ENCODE results near the gene OAS3. TPM values are rescaled to one million over a fixed set of nuclear protein-coding genes. Genes with fewer than 3 reads are reported as not detected.
"Not testable (repeated sequence)": the region's sequence is repeated elsewhere in the genome, so short reads cannot be mapped to it uniquely, and the experiment has no call there.

OAS3 gene
- total and polyA plus RNA-seq, 4 donors = 7.2 to 12.1 (median 7.5) TPM

- H3K4me3 ChIP-seq (ENCODE audit: low read depth, low read length) = no peak overlapping the region
- peaks cover 3% of the 10 kb centered on the region for H3K9me3 ChIP-seq (ENCODE audit: control insufficient read depth, insufficient read depth, low read length)
- H3K27ac ChIP-seq (ENCODE audit: low read depth, low read length) = no peak overlapping the region
- no peaks in the 10 kb centered on the region for H3K27me3 ChIP-seq (ENCODE audit: control insufficient read depth, insufficient read depth, low read length)
- no CpG with 5 or more reads among the region's 1 CpG for WGBS (ENCODE audit: insufficient coverage)
- H3K36me3 ChIP-seq (ENCODE audit: control insufficient read depth, insufficient read depth, low read length) = peaks cover 3% of the 10 kb centered on the region
- no peaks in the 10 kb centered on the region for H3K4me1 ChIP-seq (ENCODE audit: control insufficient read depth, insufficient read depth, low read length)
- no peak for DNase-seq (ENCODE audit: low read depth in 4 of 6, low spot score in 6 of 6)
These were observed 9.0 kb downstream of the OAS3 start for GRCh38 chr12:112947314-112947713.

GRCh38 chr12:112947761-112948160 lies 9.5 kb downstream of the OAS3 start:
- no peak overlapping the region for H3K4me3 ChIP-seq (ENCODE audit: low read depth, low read length)
- peaks cover 3% of the 10 kb centered on the region for H3K36me3 ChIP-seq (ENCODE audit: control insufficient read depth, insufficient read depth, low read length)
- no peak overlapping the region for H3K27ac ChIP-seq (ENCODE audit: low read depth, low read length)
- H3K27me3 ChIP-seq (ENCODE audit: control insufficient read depth, insufficient read depth, low read length) = no peaks in the 10 kb centered on the region
- H3K9me3 ChIP-seq (ENCODE audit: control insufficient read depth, insufficient read depth, low read length) = peaks cover 3% of the 10 kb centered on the region
- H3K4me1 ChIP-seq (ENCODE audit: control insufficient read depth, insufficient read depth, low read length) = no peaks in the 10 kb centered on the region
- DNase-seq (ENCODE audit: low read depth in 4 of 6, low spot score in 6 of 6) = no peak
- WGBS (ENCODE audit: insufficient coverage) = 100% methylated on average over 5 of the region's 5 CpGs

GRCh38 chr12:112948806-112949205 lies 10.5 kb downstream of the OAS3 start:
- WGBS (ENCODE audit: insufficient coverage) = 92% methylated on average over 7 of the region's 7 CpGs
- Histone ChIP-seq H3K36me3 (ENCODE audit: control insufficient read depth, insufficient read depth, low read length) (peaks cover 3% of the 10 kb centered on the region), H3K9me3 (ENCODE audit: control insufficient read depth, insufficient read depth, low read length) (peaks cover 3% of the 10 kb centered on the region), H3K27ac (ENCODE audit: low read depth, low read length) (no peak overlapping the region), H3K4me1 (ENCODE audit: control insufficient read depth, insufficient read depth, low read length) (no peaks in the 10 kb centered on the region), H3K4me3 (ENCODE audit: low read depth, low read length) (no peak overlapping the region), H3K27me3 (ENCODE audit: control insufficient read depth, insufficient read depth, low read length) (no peaks in the 10 kb centered on the region)
- no peak for DNase-seq (ENCODE audit: low read depth in 4 of 6, low spot score in 6 of 6)

GRCh38 chr12:112950701-112951100 lies 12.4 kb downstream of the OAS3 start:
- DNase-seq (ENCODE audit: low read depth in 4 of 6, low spot score in 6 of 6) = no peak
- 75% methylated on average over 8 of the region's 11 CpGs for WGBS (ENCODE audit: insufficient coverage)
- Histone ChIP-seq H3K9me3 (ENCODE audit: control insufficient read depth, insufficient read depth, low read length) (peaks cover 2% of the 10 kb centered on the region), H3K4me3 (ENCODE audit: low read depth, low read length) (no peak overlapping the region), H3K27ac (ENCODE audit: low read depth, low read length) (no peak overlapping the region), H3K27me3 (ENCODE audit: control insufficient read depth, insufficient read depth, low read length) (no peaks in the 10 kb centered on the region), H3K36me3 (ENCODE audit: control insufficient read depth, insufficient read depth, low read length) (no peaks in the 10 kb centered on the region), H3K4me1 (ENCODE audit: control insufficient read depth, insufficient read depth, low read length) (no peaks in the 10 kb centered on the region)

- not testable (repeated sequence) for DNase-seq (ENCODE audit: low read depth in 4 of 6, low spot score in 6 of 6); H3K4me3 ChIP-seq (ENCODE audit: low read depth, low read length); H3K9me3 ChIP-seq (ENCODE audit: control insufficient read depth, insufficient read depth, low read length); H3K27me3 ChIP-seq (ENCODE audit: control insufficient read depth, insufficient read depth, low read length); H3K36me3 ChIP-seq (ENCODE audit: control insufficient read depth, insufficient read depth, low read length); H3K27ac ChIP-seq (ENCODE audit: low read depth, low read length); H3K4me1 ChIP-seq (ENCODE audit: control insufficient read depth, insufficient read depth, low read length)
- 100% methylated on average over 1 of the region's 4 CpGs for WGBS (ENCODE audit: insufficient coverage)
These were observed 18.9 kb downstream of the OAS3 start for GRCh38 chr12:112957125-112957524.

GRCh38 chr12:112961074-112961473 lies 22.8 kb downstream of the OAS3 start:
- WGBS (ENCODE audit: insufficient coverage) = 81% methylated on average over 7 of the region's 7 CpGs
- DNase-seq (ENCODE audit: low read depth in 4 of 6, low spot score in 6 of 6) = no peak
- peaks cover 4% of the 10 kb centered on the region for H3K36me3 ChIP-seq (ENCODE audit: control insufficient read depth, insufficient read depth, low read length)
- no peaks in the 10 kb centered on the region for H3K27me3 ChIP-seq (ENCODE audit: control insufficient read depth, insufficient read depth, low read length)
- peaks cover 7% of the 10 kb centered on the region for H3K4me1 ChIP-seq (ENCODE audit: control insufficient read depth, insufficient read depth, low read length)
- no peaks in the 10 kb centered on the region for H3K9me3 ChIP-seq (ENCODE audit: control insufficient read depth, insufficient read depth, low read length)
- H3K27ac ChIP-seq (ENCODE audit: low read depth, low read length) = no peak overlapping the region
- no peak overlapping the region for H3K4me3 ChIP-seq (ENCODE audit: low read depth, low read length)

- Histone ChIP-seq H3K27me3 (ENCODE audit: control insufficient read depth, insufficient read depth, low read length) (no peaks in the 10 kb centered on the region), H3K4me3 (ENCODE audit: low read depth, low read length) (no peak overlapping the region), H3K27ac (ENCODE audit: low read depth, low read length) (no peak overlapping the region), H3K4me1 (ENCODE audit: control insufficient read depth, insufficient read depth, low read length) (peaks cover 7% of the 10 kb centered on the region), H3K36me3 (ENCODE audit: control insufficient read depth, insufficient read depth, low read length) (peaks cover 4% of the 10 kb centered on the region), H3K9me3 (ENCODE audit: control insufficient read depth, insufficient read depth, low read length) (no peaks in the 10 kb centered on the region)
- DNase-seq (ENCODE audit: low read depth in 4 of 6, low spot score in 6 of 6) = no peak
- 98% methylated on average over 4 of the region's 4 CpGs for WGBS (ENCODE audit: insufficient coverage)
These were observed 23.3 kb downstream of the OAS3 start for GRCh38 chr12:112961536-112961935.

GRCh38 chr12:112962561-112962960 lies 24.3 kb downstream of the OAS3 start:
- WGBS (ENCODE audit: insufficient coverage) = 99% methylated on average over 5 of the region's 7 CpGs
- DNase-seq (ENCODE audit: low read depth in 4 of 6, low spot score in 6 of 6) = no peak
- no peaks in the 10 kb centered on the region for H3K9me3 ChIP-seq (ENCODE audit: control insufficient read depth, insufficient read depth, low read length)
- H3K4me1 ChIP-seq (ENCODE audit: control insufficient read depth, insufficient read depth, low read length) = peaks cover 7% of the 10 kb centered on the region
- H3K36me3 ChIP-seq (ENCODE audit: control insufficient read depth, insufficient read depth, low read length) = peaks cover 4% of the 10 kb centered on the region
- H3K27me3 ChIP-seq (ENCODE audit: control insufficient read depth, insufficient read depth, low read length) = no peaks in the 10 kb centered on the region
- no peak overlapping the region for H3K4me3 ChIP-seq (ENCODE audit: low read depth, low read length)
- H3K27ac ChIP-seq (ENCODE audit: low read depth, low read length) = no peak overlapping the region

- no peak overlapping the region for H3K27ac ChIP-seq (ENCODE audit: low read depth, low read length)
These were observed 25.1 kb downstream of the OAS3 start for GRCh38 chr12:112963227-112963861.

GRCh38 chr12:112964067-112964670 lies 25.9 kb downstream of the OAS3 start:
- DNase-seq (ENCODE audit: low read depth in 4 of 6, low spot score in 6 of 6) = no peak
- Histone ChIP-seq H3K4me1 (ENCODE audit: control insufficient read depth, insufficient read depth, low read length) (peaks cover 7% of the 10 kb centered on the region), H3K4me3 (ENCODE audit: low read depth, low read length) (no peak overlapping the region), H3K27me3 (ENCODE audit: control insufficient read depth, insufficient read depth, low read length) (no peaks in the 10 kb centered on the region), H3K36me3 (ENCODE audit: control insufficient read depth, insufficient read depth, low read length) (peaks cover 4% of the 10 kb centered on the region), H3K27ac (ENCODE audit: low read depth, low read length) (no peak overlapping the region), H3K9me3 (ENCODE audit: control insufficient read depth, insufficient read depth, low read length) (no peaks in the 10 kb centered on the region)
- WGBS (ENCODE audit: insufficient coverage) = 82% methylated on average over 5 of the region's 6 CpGs

More at GRCh38 chr12:112963227-112963861, 25.1 kb downstream of the OAS3 start:
- 56% methylated on average over 14 of the region's 14 CpGs for WGBS (ENCODE audit: insufficient coverage)
- peaks cover 4% of the 10 kb centered on the region for H3K36me3 ChIP-seq (ENCODE audit: control insufficient read depth, insufficient read depth, low read length)
- H3K27me3 ChIP-seq (ENCODE audit: control insufficient read depth, insufficient read depth, low read length) = no peaks in the 10 kb centered on the region
- peak in 3 of 6 donors; percentile 40 to 88 (median 66) for DNase-seq (ENCODE audit: low read depth in 4 of 6, low spot score in 6 of 6)
- H3K9me3 ChIP-seq (ENCODE audit: control insufficient read depth, insufficient read depth, low read length) = no peaks in the 10 kb centered on the region
- peaks cover 7% of the 10 kb centered on the region for H3K4me1 ChIP-seq (ENCODE audit: control insufficient read depth, insufficient read depth, low read length)
- H3K4me3 ChIP-seq (ENCODE audit: low read depth, low read length) = no peak overlapping the region
